HEK293 (cell line): ENCODE measurements around the gene INSL3.

Experiments used
- CTCF ChIA-PET: fragments of 350-600 bp; formaldehyde crosslinking; extraction: SDS; loops from one replicate; lab custom pipeline; 2021; ENCODE audit warnings: antibody characterized with exemption; lab: Yijun Ruan, JAX
- POLR2A ChIA-PET: fragments of 300-600 bp; formaldehyde crosslinking; extraction: SDS; loops from one replicate; lab custom pipeline; 2020; ENCODE audit warnings: antibody characterized with exemption, inconsistent platforms; lab: Yijun Ruan, JAX
- H3K27ac ChIP-seq: fragments of 200-500 bp; sonication (Bioruptor generic); 2 replicates; pipeline ENCODE4 v1.5.1; 2014; ENCODE audit warnings: low read depth, low read length, control low read depth, inconsistent platforms; ENCODE audit errors: extremely low read depth
- H3K36me3 ChIP-seq, 2 experiments: fragments of 200-500 bp in 1 of 2; sonication (Bioruptor generic) in 1 of 2; 1 replicate in 1 of 2; 2 replicates in 1 of 2; pipeline ENCODE4 v1.5.1; 2014 to 2017; ENCODE audit warnings: inconsistent platforms in 2 of 2, low read length in 2 of 2; ENCODE audit not compliant: control insufficient read depth in 2 of 2, insufficient read depth in 1 of 2
- H3K4me1 ChIP-seq: fragments of 200-500 bp; sonication (Bioruptor generic); 2 replicates; pipeline ENCODE4 v1.5.1; 2014; ENCODE audit warnings: mild to moderate bottlenecking, low read length, inconsistent platforms; ENCODE audit not compliant: control insufficient read depth, insufficient read depth
- H3K4me3 ChIP-seq: 2 replicates; pipeline ENCODE4 v1.5.1; 2011; ENCODE audit warnings: low read depth, mild to moderate bottlenecking, control low read depth, low read length, moderate library complexity
- H3K9me3 ChIP-seq: fragments of 200-500 bp; sonication (Bioruptor generic); 2 replicates; pipeline ENCODE4 v1.5.1; 2014; ENCODE audit warnings: low read depth, low read length, inconsistent platforms; ENCODE audit not compliant: control insufficient read depth, insufficient read depth
- EGR2 ChIP-seq: fragments of 450-650 bp; formaldehyde crosslinking; IDR thresholded peaks from 2 replicates; pipeline ENCODE4 v1.5.1; 2016; ENCODE audit warnings: low read depth, missing biosample characterization, missing genetic modification characterization
- GLIS1 ChIP-seq: fragments of 450-650 bp; formaldehyde crosslinking; IDR thresholded peaks from 2 replicates; pipeline ENCODE4 v1.5.1; 2016; ENCODE audit warnings: missing biosample characterization, missing genetic modification characterization
- HIC1 ChIP-seq: fragments of 450-650 bp; formaldehyde crosslinking; IDR thresholded peaks from 2 replicates; pipeline ENCODE4 v1.5.1; 2016; ENCODE audit warnings: missing biosample characterization, missing genetic modification characterization
- PRDM6 ChIP-seq: fragments of 450-650 bp; formaldehyde crosslinking; IDR thresholded peaks from 2 replicates; pipeline ENCODE4 v1.5.1; 2017; ENCODE audit warnings: missing biosample characterization, missing genetic modification characterization
- SALL2 ChIP-seq: fragments of 450-650 bp; formaldehyde crosslinking; IDR thresholded peaks from 2 replicates; pipeline ENCODE4 v1.5.0; 2017; ENCODE audit warnings: missing biosample characterization, mild to moderate bottlenecking, missing genetic modification characterization, borderline replicate concordance
- SCRT1 ChIP-seq: fragments of 450-650 bp; formaldehyde crosslinking; IDR thresholded peaks from 2 replicates; pipeline ENCODE4 v1.5.1; 2016; ENCODE audit warnings: missing biosample characterization, missing genetic modification characterization, borderline replicate concordance
- SCRT2 ChIP-seq: fragments of 450-650 bp; formaldehyde crosslinking; IDR thresholded peaks from 2 replicates; pipeline ENCODE4 v1.5.1; 2016; ENCODE audit warnings: missing biosample characterization, missing genetic modification characterization
- SP7 ChIP-seq: fragments of 450-650 bp; formaldehyde crosslinking; IDR thresholded peaks from 2 replicates; pipeline ENCODE4 v1.5.1; 2016; ENCODE audit warnings: missing biosample characterization, missing genetic modification characterization
- WT1 ChIP-seq: fragments of 450-650 bp; formaldehyde crosslinking; IDR thresholded peaks from 2 replicates; pipeline ENCODE4 v1.5.1; 2016; ENCODE audit warnings: missing biosample characterization, missing genetic modification characterization
- ZBTB49 ChIP-seq: fragments of 450-650 bp; formaldehyde crosslinking; IDR thresholded peaks from 2 replicates; pipeline ENCODE4 v1.5.1; 2016; ENCODE audit warnings: missing biosample characterization, missing genetic modification characterization, low read depth
- ZNF112 ChIP-seq: fragments of 450-650 bp; formaldehyde crosslinking; IDR thresholded peaks from 2 replicates; pipeline ENCODE4 v1.5.0; 2017; ENCODE audit warnings: missing biosample characterization, missing genetic modification characterization
- ZNF133 ChIP-seq: fragments of 450-650 bp; formaldehyde crosslinking; IDR thresholded peaks from 2 replicates; pipeline ENCODE4 v1.5.1; 2016; ENCODE audit warnings: missing biosample characterization, missing genetic modification characterization
- ZNF157 ChIP-seq: fragments of 450-650 bp; formaldehyde crosslinking; IDR thresholded peaks from 2 replicates; pipeline ENCODE4 v1.5.1; 2016; ENCODE audit warnings: missing biosample characterization, missing genetic modification characterization
- ZNF169 ChIP-seq: fragments of 450-650 bp; formaldehyde crosslinking; IDR thresholded peaks from 2 replicates; pipeline ENCODE4 v1.5.1; 2016; ENCODE audit warnings: missing biosample characterization, missing genetic modification characterization
- ZNF248 ChIP-seq: fragments of 450-650 bp; formaldehyde crosslinking; IDR thresholded peaks from 2 replicates; pipeline ENCODE4 v1.5.1; 2017; ENCODE audit warnings: missing biosample characterization, missing genetic modification characterization
- ZNF280D ChIP-seq: fragments of 450-650 bp; formaldehyde crosslinking; IDR thresholded peaks from 2 replicates; pipeline ENCODE4 v1.5.1; 2016; ENCODE audit warnings: missing biosample characterization, missing genetic modification characterization
- ZNF341 ChIP-seq: fragments of 450-650 bp; formaldehyde crosslinking; IDR thresholded peaks from 2 replicates; pipeline ENCODE4; 2016; ENCODE audit warnings: low read depth, missing biosample characterization, missing genetic modification characterization
- ZNF362 ChIP-seq: fragments of 450-650 bp; formaldehyde crosslinking; IDR thresholded peaks from 2 replicates; pipeline ENCODE4 v1.5.1; 2016; ENCODE audit warnings: missing biosample characterization, missing genetic modification characterization
- ZNF529 ChIP-seq: fragments of 450-650 bp; formaldehyde crosslinking; IDR thresholded peaks from 2 replicates; pipeline ENCODE4 v1.5.1; 2017; ENCODE audit warnings: missing genetic modification characterization, missing biosample characterization; ENCODE audit not compliant: insufficient replicate concordance
- ZNF544 ChIP-seq: fragments of 450-650 bp; formaldehyde crosslinking; IDR thresholded peaks from 2 replicates; pipeline ENCODE4 v1.5.0; 2017; ENCODE audit warnings: missing biosample characterization, missing genetic modification characterization
- ZNF600 ChIP-seq: fragments of 450-650 bp; formaldehyde crosslinking; IDR thresholded peaks from 2 replicates; pipeline ENCODE4 v1.5.1; 2016; ENCODE audit warnings: missing biosample characterization, missing genetic modification characterization
- ZNF623 ChIP-seq: fragments of 450-650 bp; formaldehyde crosslinking; IDR thresholded peaks from 2 replicates; pipeline ENCODE4 v1.5.1; 2016; ENCODE audit warnings: missing biosample characterization, missing genetic modification characterization
- ZNF707 ChIP-seq: fragments of 450-650 bp; formaldehyde crosslinking; IDR thresholded peaks from 2 replicates; pipeline ENCODE4 v1.5.1; 2016; ENCODE audit warnings: missing biosample characterization, missing genetic modification characterization
- ZNF76 ChIP-seq: fragments of 450-650 bp; formaldehyde crosslinking; IDR thresholded peaks from 2 replicates; pipeline ENCODE4; 2016; ENCODE audit warnings: low read depth, missing biosample characterization, missing genetic modification characterization, borderline replicate concordance

INSL3 gene

GRCh38 chr19:17787274-17787913 lies 33.9 kb downstream of the INSL3 start (continued):
- TF ChIP-seq ZNF362 (peak; percentile 75), ZNF623 (tag by site-specific recombination) (peak; percentile 99), ZNF112 (tag by site-specific recombination) (no peak), SALL2 (tag by site-specific recombination) (no peak), ZNF280D (tag by site-specific recombination) (0 out of 2 replicates have a peak, but pooled peaks have one; percentile 19), SP7 (no peak), WT1 (tag by site-specific recombination) (no peak), PRDM6 (tag by site-specific recombination) (no peak), ZBTB49 (tag by site-specific recombination) (no peak)

GRCh38 chr19:17784201-17785008 lies 36.9 kb downstream of the INSL3 start:
- POLR2A ChIA-PET, result no interaction called here
- Histone ChIP-seq H3K27ac (no peak overlapping the region), H3K4me1 (no peaks in the 10 kb centered on the region), H3K9me3 (no peaks in the 10 kb centered on the region), H3K36me3 (no peaks in the 10 kb centered on the region), H3K4me3 (no peak overlapping the region)
- CTCF ChIA-PET, result interaction anchor here (0.5 to 3.2 kb wide), 20 partner anchors 10 to 1037 kb away, joined by 3 to 12 read pairs (median 4); partner anchors contain the start of gene RPL18A
- TF ChIP-seq GLIS1 (tag by site-specific recombination) (peak; percentile 74), ZNF529 (no peak), EGR2 (tag by site-specific recombination) (peak; percentile 86), ZNF248 (tag by site-specific recombination) (no peak), ZNF544 (tag by site-specific recombination) (no peak), ZNF157 (no peak), ZNF600 (tag by site-specific recombination) (peak; percentile 98), ZNF341 (peak; percentile 81), ZNF133 (tag by site-specific recombination) (no peak), ZNF76 (no peak), ZNF169 (no peak), HIC1 (0 out of 2 replicates have a peak, but pooled peaks have one; percentile 16), ZNF707 (no peak), SCRT1 (0 out of 2 replicates have a peak, but pooled peaks have one; percentile 20), SCRT2 (tag by site-specific recombination) (peak; percentile 68)
